ENCODE data around the gene SLC41A2. TPM values are rescaled to one million over a fixed set of nuclear protein-coding genes. Genes with fewer than 3 reads are reported as not detected.
A peak's percentile ranks its signal among the peaks of the same experiment; 100 is the strongest.

Gene SLC41A2
- total RNA-seq, 2 experiments from 2014 or later, result 7.9 to 11.1 TPM

DNA sequence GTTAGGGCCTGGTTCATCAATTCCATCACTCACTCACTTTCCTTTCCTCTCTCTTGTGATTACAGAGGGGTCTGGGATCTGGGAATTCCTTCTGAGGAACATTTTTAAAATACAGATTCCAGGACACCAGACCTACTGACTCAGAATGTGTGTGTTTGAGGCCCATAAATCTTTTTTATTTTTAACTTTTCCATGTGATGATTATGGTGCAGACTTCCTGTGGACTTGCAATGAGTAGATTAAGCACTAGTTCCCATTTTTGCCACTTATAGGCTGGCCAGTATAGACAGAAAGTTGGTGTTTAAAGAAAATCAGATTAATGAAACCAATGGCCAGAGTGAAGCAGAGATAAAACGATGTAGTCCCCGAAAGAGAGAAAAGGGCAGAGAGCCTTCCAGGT, 28.1 kb downstream of the SLC41A2 start:
- Mint-ChIP-seq H3K9me3 (ENCODE audit: low read depth) (no peaks in the 10 kb centered on the region), H3K27ac (peak overlapping the region; percentile 77), H3K36me3 (ENCODE audit: low read depth) (no peaks in the 10 kb centered on the region), H3K27me3 (peaks cover 1% of the 10 kb centered on the region), H3K4me1 (peaks cover 29% of the 10 kb centered on the region), H3K4me3 (peak overlapping the region; percentile 30)
- intact Hi-C loops (cut with DNase I, micrococcal nuclease), result loop anchor here (1.0 to 2.0 kb wide), 7 partner anchors 27 to 299 kb away; partner anchors contain the start of genes SLC41A2 (in 1 of the 2) and WASHC4 (in 1 of the 2)
- DNase-seq (no peak), ATAC-seq (no peak)
- POLR2A ChIA-PET, result interaction anchor here (0.6 to 0.8 kb wide), 4 partner anchors 26 to 112 kb away, joined by 3 to 4 read pairs (median 4); no protein-coding TSS in a partner anchor
- CTCF ChIA-PET, result interaction anchor here (0.6 to 4.1 kb wide), 6 partner anchors 12 to 190 kb away, joined by 3 to 16 read pairs (median 4); partner anchors contain the start of gene SLC41A2

DNA sequence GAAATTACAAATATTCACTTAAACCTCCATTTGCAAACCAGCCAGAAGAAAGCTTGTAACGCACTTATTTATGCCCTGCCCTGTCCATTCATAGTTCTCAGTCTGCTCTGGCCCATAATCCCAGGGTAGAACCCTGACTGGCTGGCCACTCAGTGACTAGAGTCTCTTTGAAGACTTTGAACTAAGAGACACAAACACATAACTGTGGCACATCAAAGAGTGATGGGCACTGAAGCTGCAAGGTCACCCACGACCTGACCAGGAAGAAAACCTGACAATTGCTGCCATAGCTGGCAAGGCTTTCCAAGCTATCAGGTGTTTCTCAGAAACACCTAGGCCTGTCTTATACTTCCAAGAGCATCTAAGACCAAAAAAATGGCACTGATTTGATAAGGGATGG, 28.7 kb downstream of the SLC41A2 start:
- ChIA-PET POLR2A (no interaction called here), CTCF (interaction anchor here (0.6 to 4.1 kb wide), 2 partner anchors 13 to 487 kb away, joined by 3 to 16 read pairs; no protein-coding TSS in a partner anchor)
- no peak overlapping the region for H3K4me3 Mint-ChIP-seq
- peaks cover 29% of the 10 kb centered on the region for H3K4me1 Mint-ChIP-seq
- DNase-seq (no peak), ATAC-seq (no peak)
- intact Hi-C loops (cut with DNase I, micrococcal nuclease), result no loop called here
- H3K9me3 Mint-ChIP-seq (ENCODE audit: low read depth), result no peaks in the 10 kb centered on the region
- H3K27ac Mint-ChIP-seq, result peak overlapping the region; percentile 77
- H3K27me3 Mint-ChIP-seq, result peaks cover 1% of the 10 kb centered on the region
- H3K36me3 Mint-ChIP-seq (ENCODE audit: low read depth), result no peaks in the 10 kb centered on the region

DNA sequence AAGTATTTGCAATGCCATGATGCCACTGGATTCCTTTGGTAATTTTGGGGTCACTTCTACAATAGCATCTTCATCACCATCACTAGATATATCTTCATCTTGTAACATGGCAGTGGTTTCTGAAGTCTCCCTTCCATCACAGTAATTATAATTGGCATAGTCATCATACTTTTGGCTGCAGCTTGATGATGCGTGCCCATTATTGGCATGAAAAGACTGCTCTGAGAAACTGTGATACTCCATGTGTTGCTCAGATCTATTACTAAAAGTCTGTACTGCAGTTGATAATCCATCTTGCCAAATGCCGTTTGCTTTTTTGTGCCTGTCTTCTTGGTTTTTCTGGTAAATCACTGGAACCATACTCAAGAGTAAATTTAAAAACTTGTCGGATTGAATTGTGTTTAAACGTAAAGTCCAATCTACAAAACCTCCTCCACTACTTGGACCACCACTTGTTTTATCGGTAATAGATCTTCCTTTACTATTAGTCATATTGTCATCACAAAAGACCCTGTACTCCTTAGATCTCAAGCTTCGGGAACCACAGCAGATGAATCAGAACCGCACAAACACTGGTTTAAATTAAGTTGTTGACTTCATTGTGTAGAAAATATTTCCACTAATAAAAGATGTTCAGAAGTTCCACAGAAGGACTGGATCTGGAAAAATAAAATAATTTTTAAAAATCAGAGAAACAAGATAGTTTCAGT, 29.9 kb downstream of the SLC41A2 start:
- intact Hi-C loops (cut with DNase I, micrococcal nuclease), result no loop called here
- ATAC-seq, result no peak
- POLR2A ChIA-PET, result no interaction called here
- Mint-ChIP-seq H3K27me3 (peaks cover 1% of the 10 kb centered on the region), H3K36me3 (ENCODE audit: low read depth) (no peaks in the 10 kb centered on the region), H3K4me3 (no peak overlapping the region), H3K4me1 (peaks cover 29% of the 10 kb centered on the region), H3K27ac (no peak overlapping the region), H3K9me3 (ENCODE audit: low read depth) (no peaks in the 10 kb centered on the region)
- CTCF ChIA-PET, result interaction anchor here (1.4 kb wide), 1 partner anchor 31 kb away, joined by 5 read pairs; no protein-coding TSS in a partner anchor
- no peak for DNase-seq

DNA sequence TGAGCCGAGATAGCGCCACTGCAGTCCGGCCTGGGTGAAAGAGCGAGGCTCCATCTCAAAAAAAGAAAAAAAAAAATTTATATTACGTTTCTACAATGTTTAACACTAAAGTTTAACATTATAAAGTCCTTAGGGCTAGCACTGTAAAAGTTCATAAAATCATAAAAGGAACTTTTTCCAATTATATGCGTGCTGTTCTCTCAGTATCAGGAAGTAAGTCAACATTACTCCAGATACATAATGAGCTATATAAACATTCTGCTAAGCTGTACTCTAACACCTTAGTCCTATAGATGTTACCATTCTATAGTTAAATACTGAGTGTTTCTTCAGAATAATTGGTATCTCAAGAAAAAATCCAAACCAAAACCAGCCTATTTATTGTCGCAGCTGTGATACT, 32.6 kb downstream of the SLC41A2 start:
- POLR2A ChIA-PET, result interaction anchor here (1.1 kb wide), 1 partner anchor 88 kb away, joined by 3 read pairs; no protein-coding TSS in a partner anchor
- peaks cover 1% of the 10 kb centered on the region for H3K36me3 Mint-ChIP-seq (ENCODE audit: low read depth)
- ATAC-seq, result no peak

GRCh38 chr12:104921340-104921739, 36.8 kb downstream of the SLC41A2 start:
- ATAC-seq (no peak), DNase-seq (no peak)
- Mint-ChIP-seq H3K9me3 (ENCODE audit: low read depth) (peaks cover 7% of the 10 kb centered on the region), H3K36me3 (ENCODE audit: low read depth) (peaks cover 1% of the 10 kb centered on the region), H3K27me3 (no peaks in the 10 kb centered on the region), H3K4me1 (no peaks in the 10 kb centered on the region), H3K27ac (no peak overlapping the region), H3K4me3 (no peak overlapping the region)
- intact Hi-C loops (cut with DNase I, micrococcal nuclease), result no loop called here
- ChIA-PET POLR2A (no interaction called here), CTCF (interaction anchor here (0.6 to 1.2 kb wide), 4 partner anchors 11 to 681 kb away, joined by 3 read pairs; no protein-coding TSS in a partner anchor)

More for the DNA sequence above, 32.6 kb downstream of the SLC41A2 start:
- CTCF ChIA-PET, result interaction anchor here (0.6 kb wide), 1 partner anchor 525 kb away, joined by 3 read pairs; no protein-coding TSS in a partner anchor
- DNase-seq, result no peak
- Mint-ChIP-seq H3K9me3 (ENCODE audit: low read depth) (peaks cover 7% of the 10 kb centered on the region), H3K4me3 (no peak overlapping the region), H3K27ac (no peak overlapping the region), H3K27me3 (no peaks in the 10 kb centered on the region), H3K4me1 (peaks cover 16% of the 10 kb centered on the region)
- intact Hi-C loops (cut with DNase I, micrococcal nuclease), result no loop called here

DNA sequence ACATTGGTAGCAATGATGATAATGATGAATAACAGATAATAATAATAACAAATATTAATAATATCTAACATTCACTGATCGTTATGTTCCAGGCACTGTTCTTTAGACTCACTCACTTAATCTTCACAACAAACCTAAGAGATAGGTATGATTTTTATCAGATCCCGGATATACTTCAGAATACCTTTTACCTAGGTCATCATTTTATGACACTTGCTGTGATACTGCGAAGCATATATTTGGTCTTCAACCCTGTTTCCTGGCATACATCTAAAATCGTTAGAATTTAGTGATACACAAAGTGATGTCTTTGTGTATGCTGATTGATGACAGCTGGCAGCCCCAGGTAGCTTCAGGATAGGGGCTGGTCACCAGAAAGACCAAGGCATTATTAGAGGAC, 46.1 kb downstream of the SLC41A2 start:
- no peak overlapping the region for H3K4me3 Mint-ChIP-seq
- intact Hi-C loops (cut with DNase I, micrococcal nuclease), result no loop called here
- no peak overlapping the region for H3K27ac Mint-ChIP-seq

GRCh38 chr12:104910196-104910840, 47.8 kb downstream of the SLC41A2 start:
- POLR2A ChIA-PET, result interaction anchor here (0.7 kb wide), 1 partner anchor 784 kb away, joined by 4 read pairs; no protein-coding TSS in a partner anchor
- ATAC-seq (no peak), DNase-seq (no peak)
- Mint-ChIP-seq H3K27me3 (no peaks in the 10 kb centered on the region), H3K27ac (no peak overlapping the region), H3K9me3 (ENCODE audit: low read depth) (no peaks in the 10 kb centered on the region), H3K4me1 (no peaks in the 10 kb centered on the region), H3K36me3 (ENCODE audit: low read depth) (no peaks in the 10 kb centered on the region), H3K4me3 (no peak overlapping the region)
- intact Hi-C loops (cut with DNase I, micrococcal nuclease), result no loop called here
- CTCF ChIA-PET, result interaction anchor here (0.8 kb wide), 1 partner anchor 11 kb away, joined by 3 read pairs; no protein-coding TSS in a partner anchor

More for the DNA sequence above, 46.1 kb downstream of the SLC41A2 start:
- DNase-seq (no peak), ATAC-seq (no peak)
- H3K9me3 Mint-ChIP-seq (ENCODE audit: low read depth), result no peaks in the 10 kb centered on the region
- POLR2A ChIA-PET, result no interaction called here
- no peaks in the 10 kb centered on the region for H3K27me3 Mint-ChIP-seq
- H3K4me1 Mint-ChIP-seq, result no peaks in the 10 kb centered on the region
- H3K36me3 Mint-ChIP-seq (ENCODE audit: low read depth), result no peaks in the 10 kb centered on the region
- CTCF ChIA-PET, result interaction anchor here (0.6 to 1.2 kb wide), 2 partner anchors 19 to 132 kb away, joined by 3 to 4 read pairs; no protein-coding TSS in a partner anchor

- no peak overlapping the region for H3K4me3 Mint-ChIP-seq
These were observed 48.3 kb downstream of the SLC41A2 start for GRCh38 chr12:104909761-104910160.

More at GRCh38 chr12:104909761-104910160, 48.3 kb downstream of the SLC41A2 start:
- ATAC-seq (no peak), DNase-seq (no peak)
- H3K4me1 Mint-ChIP-seq, result no peaks in the 10 kb centered on the region
- no peaks in the 10 kb centered on the region for H3K27me3 Mint-ChIP-seq
- ChIA-PET POLR2A (interaction anchor here (0.7 kb wide), 1 partner anchor 784 kb away, joined by 4 read pairs; no protein-coding TSS in a partner anchor), CTCF (interaction anchor here (0.8 to 1.7 kb wide), 2 partner anchors 11 to 143 kb away, joined by 3 to 5 read pairs; no protein-coding TSS in a partner anchor)
- H3K36me3 Mint-ChIP-seq (ENCODE audit: low read depth), result no peaks in the 10 kb centered on the region
- H3K9me3 Mint-ChIP-seq (ENCODE audit: low read depth), result no peaks in the 10 kb centered on the region
- H3K27ac Mint-ChIP-seq, result no peak overlapping the region
- intact Hi-C loops (cut with DNase I, micrococcal nuclease), result no loop called here

Other genes with a start within 250 kb of the SLC41A2 start
- 10 to 100 TPM; 31.1 to 35.2 TPM for gene NOPCHAP1, start 28.0 kb upstream of the SLC41A2 start, total RNA-seq
- 1 to 10 TPM; 7.1 to 7.6 TPM for gene ALDH1L2, start 126.2 kb upstream of the SLC41A2 start, total RNA-seq
- gene WASHC4, start 149.4 kb upstream of the SLC41A2 start, total RNA-seq, result 10 to 100 TPM; 29.6 to 35.9 TPM